B cell (primary cell): ENCODE measurements around the gene CMTM7.

ENCODE experiments used
- CTCF ChIP-seq: fragments of 200-600 bp; IDR thresholded peaks from one replicate; pipeline ENCODE4 v1.8.0; 2022; ENCODE audit warnings: antibody characterized with exemption, mild to moderate bottlenecking
- EZH2 ChIP-seq: IDR thresholded peaks from 2 replicates; pipeline ENCODE4 v1.6.1; 2012; ENCODE audit warnings: borderline replicate concordance, low read depth, mild to moderate bottlenecking, moderate library complexity, low read length; ENCODE audit not compliant: insufficient read depth, poor library complexity, severe bottlenecking

- TF ChIP-seq CTCF: no peak
- TF ChIP-seq EZH2: no peak
Observed at GRCh38 chr3:32359766-32360492, 31.7 kb upstream of the CMTM7 start.
